WTC11 (cell line): ENCODE measurements around the gene DPP4. TPM values are rescaled to one million over a fixed set of nuclear protein-coding genes. Genes with fewer than 3 reads are reported as not detected.

Experiments
- ATAC-seq: fragments of 200-7000 bp; cut with Tn5 transposase; 2 replicates; pipeline ENCODE4 v1.10.0; 2021; ENCODE audit warnings: mild to moderate bottlenecking, moderate library complexity
- CTCF ChIA-PET: fragments of 300-600 bp; sonication (Branson Sonifier 250); formaldehyde crosslinking; loops from one replicate; lab custom pipeline; 2021; ENCODE audit warnings: antibody characterized with exemption; lab: Charles Lee
- POLR2A ChIA-PET: fragments of 350-600 bp; sonication (Branson Sonifier 250); formaldehyde crosslinking; loops from one replicate; lab custom pipeline; 2021; ENCODE audit warnings: antibody characterized with exemption; lab: Charles Lee
- DNase-seq: peaks from one replicate; pipeline ENCODE4 v3.0.0; 2021; ENCODE audit warnings: low spot score
- H3K27ac Mint-ChIP-seq: 2 replicates; pipeline ENCODE4 v1.8.0; 2021; ENCODE audit warnings: mixed read lengths
- H3K27me3 Mint-ChIP-seq: 2 replicates; pipeline ENCODE4 v1.8.0; 2021; ENCODE audit warnings: low read depth, mild to moderate bottlenecking, moderate library complexity, mixed read lengths
- H3K36me3 Mint-ChIP-seq: 2 replicates; pipeline ENCODE4 v1.8.0; 2021; ENCODE audit warnings: mixed read lengths
- H3K4me1 Mint-ChIP-seq: 2 replicates; pipeline ENCODE4 v1.8.0; 2022; ENCODE audit warnings: mixed read lengths
- H3K4me3 Mint-ChIP-seq: 2 replicates; pipeline ENCODE4 v1.8.0; 2021; ENCODE audit warnings: mild to moderate bottlenecking, moderate library complexity, mixed read lengths
- H3K9me3 Mint-ChIP-seq: 2 replicates; pipeline ENCODE4 v1.8.0; 2021; ENCODE audit warnings: mixed read lengths
- AR ChIP-seq: fragments of 250-450 bp; sonication (Bioruptor Pico); IDR thresholded peaks from 2 replicates; pipeline ENCODE4 v1.9.0; 2021; ENCODE audit warnings: mild to moderate bottlenecking
- ATF1 ChIP-seq: sonication (generic); formaldehyde crosslinking; IDR thresholded peaks from 2 replicates; pipeline ENCODE4 v1.8.1; 2023; ENCODE audit warnings: mild to moderate bottlenecking, moderate library complexity, missing genetic modification reagents
- CBFB ChIP-seq: sonication (generic); formaldehyde crosslinking; IDR thresholded peaks from 2 replicates; pipeline ENCODE4 v1.8.1; 2022; ENCODE audit warnings: mild to moderate bottlenecking, low read depth, missing genetic modification reagents
- CREM ChIP-seq: sonication (generic); formaldehyde crosslinking; IDR thresholded peaks from 2 replicates; pipeline ENCODE4 v1.8.1; 2022; ENCODE audit warnings: mild to moderate bottlenecking, missing genetic modification reagents, moderate library complexity
- E2F4 ChIP-seq: sonication (generic); formaldehyde crosslinking; IDR thresholded peaks from 2 replicates; pipeline ENCODE4 v1.8.1; 2022; ENCODE audit warnings: low read depth, mild to moderate bottlenecking, moderate library complexity, missing genetic modification reagents, borderline replicate concordance
- GTF2I ChIP-seq: fragments of 250-450 bp; sonication (Bioruptor Pico); conservative IDR thresholded peaks from 2 replicates; pipeline ENCODE4 v1.4.0; 2021; ENCODE audit warnings: mild to moderate bottlenecking
- JAZF1 ChIP-seq: fragments of 250-450 bp; sonication (Bioruptor Pico); IDR thresholded peaks from 2 replicates; pipeline ENCODE4 v1.9.0; 2021; ENCODE audit warnings: moderate library complexity, mild to moderate bottlenecking, inconsistent platforms
- JUN ChIP-seq: sonication (generic); formaldehyde crosslinking; IDR thresholded peaks from 2 replicates; pipeline ENCODE4 v1.8.0; 2023; ENCODE audit warnings: mild to moderate bottlenecking, missing genetic modification reagents
- KAT7 ChIP-seq: sonication (generic); formaldehyde crosslinking; IDR thresholded peaks from 2 replicates; pipeline ENCODE4 v1.8.1; 2023; ENCODE audit warnings: missing genetic modification reagents, mild to moderate bottlenecking, borderline replicate concordance
- MLX ChIP-seq: sonication (generic); formaldehyde crosslinking; IDR thresholded peaks from 2 replicates; pipeline ENCODE4 v1.8.1; 2023; ENCODE audit warnings: mild to moderate bottlenecking, missing genetic modification reagents, moderate library complexity
- MXD4 ChIP-seq: fragments of 250-450 bp; sonication (Bioruptor Pico); IDR thresholded peaks from 2 replicates; pipeline ENCODE4 v1.8.0; 2021; ENCODE audit warnings: mild to moderate bottlenecking, moderate library complexity, borderline replicate concordance
- NFYB ChIP-seq: sonication (generic); formaldehyde crosslinking; conservative IDR thresholded peaks from 2 replicates; pipeline ENCODE4 v1.8.0; 2022; ENCODE audit warnings: low read depth, missing genetic modification reagents
- NR2C2 ChIP-seq: sonication (generic); formaldehyde crosslinking; IDR thresholded peaks from 2 replicates; pipeline ENCODE4 v1.8.0; 2022; ENCODE audit warnings: mild to moderate bottlenecking, missing genetic modification reagents
- PRRX2 ChIP-seq: fragments of 250-450 bp; sonication (Bioruptor Pico); IDR thresholded peaks from 2 replicates; pipeline ENCODE4 v1.8.0; 2021; ENCODE audit warnings: mild to moderate bottlenecking
- RELA ChIP-seq: sonication (generic); formaldehyde crosslinking; IDR thresholded peaks from 2 replicates; pipeline ENCODE4 v1.8.1; 2022; ENCODE audit warnings: missing genetic modification reagents, mild to moderate bottlenecking, borderline replicate concordance
- SMAD4 ChIP-seq: sonication (generic); formaldehyde crosslinking; IDR thresholded peaks from 2 replicates; pipeline ENCODE4 v1.8.0; 2022; ENCODE audit warnings: mild to moderate bottlenecking, missing genetic modification reagents
- SP1 ChIP-seq: sonication (generic); formaldehyde crosslinking; conservative IDR thresholded peaks from 2 replicates; pipeline ENCODE4 v1.8.1; 2022; ENCODE audit warnings: missing genetic modification reagents
- TP53 ChIP-seq: sonication (generic); formaldehyde crosslinking; IDR thresholded peaks from 2 replicates; pipeline ENCODE4 v1.8.1; 2023; ENCODE audit warnings: mild to moderate bottlenecking, missing genetic modification reagents
- ZNF138 ChIP-seq: sonication (generic); formaldehyde crosslinking; conservative IDR thresholded peaks from 2 replicates; pipeline ENCODE4 v1.8.1; 2022; ENCODE audit warnings: mild to moderate bottlenecking, moderate library complexity, missing genetic modification reagents
- total RNA-seq: library from RNA; stranded (reverse); gene quantifications from 3 replicates; pipeline ENCODE4 v1.2.3, GENCODE V29; 2021
- TF ChIP-seq, protein P1 (sequence below): sonication (generic); formaldehyde crosslinking; IDR thresholded peaks from 2 replicates; pipeline ENCODE4 v1.8.1; 2022; ENCODE audit warnings: missing genetic modification reagents, borderline replicate concordance
- TF ChIP-seq, protein P2 (sequence below): sonication (generic); formaldehyde crosslinking; IDR thresholded peaks from 2 replicates; pipeline ENCODE4 v1.8.0; 2022; ENCODE audit warnings: mild to moderate bottlenecking, missing genetic modification reagents
- TF ChIP-seq, protein P3 (sequence below): sonication (generic); formaldehyde crosslinking; IDR thresholded peaks from 2 replicates; pipeline ENCODE4 v1.8.0; 2022; ENCODE audit warnings: missing genetic modification reagents

Gene DPP4
- total RNA-seq, 1 experiment from 2014 or later: 3.6 TPM

- ChIA-PET CTCF (no interaction called here), POLR2A (interaction anchor here (0.7 kb wide), 1 partner anchor 49 kb away, joined by 4 read pairs; no protein-coding TSS in a partner anchor)
- TF ChIP-seq CREM (CRISPR knock-in tag) (no peak), TP53 (CRISPR knock-in tag) (no peak), E2F4 (CRISPR knock-in tag) (no peak), SMAD4 (no peak), MXD4 (CRISPR knock-in tag) (no peak), MLX (CRISPR knock-in tag) (no peak), JAZF1 (CRISPR knock-in tag) (no peak)
- ATAC-seq (no peak), DNase-seq (no peak)
- peaks cover 44% of the 10 kb centered on the region for H3K4me1 Mint-ChIP-seq
- H3K9me3 Mint-ChIP-seq: 0 out of 2 replicates have a peak, but pooled peaks cover 4% of the 10 kb centered on the region
- peaks cover 36% of the 10 kb centered on the region for H3K27me3 Mint-ChIP-seq
- no peak overlapping the region for H3K27ac Mint-ChIP-seq
- H3K4me3 Mint-ChIP-seq: no peak overlapping the region
- no peaks in the 10 kb centered on the region for H3K36me3 Mint-ChIP-seq
Observed at GRCh38 chr2:162071001-162071400, 3.0 kb downstream of the DPP4 start.

GRCh38 chr2:162070228-162070936 is 3.6 kb downstream of the DPP4 start:
- Mint-ChIP-seq H3K4me1 (peaks cover 37% of the 10 kb centered on the region), H3K27ac (no peak overlapping the region), H3K4me3 (no peak overlapping the region), H3K9me3 (0 out of 2 replicates have a peak, but pooled peaks cover 4% of the 10 kb centered on the region), H3K27me3 (peaks cover 30% of the 10 kb centered on the region), H3K36me3 (no peaks in the 10 kb centered on the region)
- ATAC-seq: no peak
- ChIA-PET POLR2A (interaction anchor here (0.7 kb wide), 1 partner anchor 48 kb away, joined by 4 read pairs; no protein-coding TSS in a partner anchor), CTCF (no interaction called here)
- no peak for DNase-seq
- TF ChIP-seq NFYB (CRISPR knock-in tag) (no peak), NR2C2 (CRISPR knock-in tag) (no peak), JUN (CRISPR knock-in tag) (no peak), AR (CRISPR knock-in tag) (no peak), GTF2I (CRISPR knock-in tag) (no peak), PRRX2 (CRISPR knock-in tag) (no peak), E2F4 (CRISPR knock-in tag) (no peak), KAT7 (CRISPR knock-in tag) (no peak), SP1 (CRISPR knock-in tag) (no peak), CBFB (CRISPR knock-in tag) (no peak), ATF1 (CRISPR knock-in tag) (no peak), ZNF138 (CRISPR knock-in tag) (no peak), RELA (CRISPR knock-in tag) (no peak)
- TF ChIP-seq, protein P1, sequence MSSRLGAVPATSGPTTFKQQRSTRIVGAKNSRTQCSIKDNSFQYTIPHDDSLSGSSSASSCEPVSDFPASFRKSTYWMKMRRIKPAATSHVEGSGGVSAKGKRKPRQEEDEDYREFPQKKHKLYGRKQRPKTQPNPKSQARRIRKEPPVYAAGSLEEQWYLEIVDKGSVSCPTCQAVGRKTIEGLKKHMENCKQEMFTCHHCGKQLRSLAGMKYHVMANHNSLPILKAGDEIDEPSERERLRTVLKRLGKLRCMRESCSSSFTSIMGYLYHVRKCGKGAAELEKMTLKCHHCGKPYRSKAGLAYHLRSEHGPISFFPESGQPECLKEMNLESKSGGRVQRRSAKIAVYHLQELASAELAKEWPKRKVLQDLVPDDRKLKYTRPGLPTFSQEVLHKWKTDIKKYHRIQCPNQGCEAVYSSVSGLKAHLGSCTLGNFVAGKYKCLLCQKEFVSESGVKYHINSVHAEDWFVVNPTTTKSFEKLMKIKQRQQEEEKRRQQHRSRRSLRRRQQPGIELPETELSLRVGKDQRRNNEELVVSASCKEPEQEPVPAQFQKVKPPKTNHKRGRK (CRISPR knock-in tag): no peak
- TF ChIP-seq, protein P2, sequence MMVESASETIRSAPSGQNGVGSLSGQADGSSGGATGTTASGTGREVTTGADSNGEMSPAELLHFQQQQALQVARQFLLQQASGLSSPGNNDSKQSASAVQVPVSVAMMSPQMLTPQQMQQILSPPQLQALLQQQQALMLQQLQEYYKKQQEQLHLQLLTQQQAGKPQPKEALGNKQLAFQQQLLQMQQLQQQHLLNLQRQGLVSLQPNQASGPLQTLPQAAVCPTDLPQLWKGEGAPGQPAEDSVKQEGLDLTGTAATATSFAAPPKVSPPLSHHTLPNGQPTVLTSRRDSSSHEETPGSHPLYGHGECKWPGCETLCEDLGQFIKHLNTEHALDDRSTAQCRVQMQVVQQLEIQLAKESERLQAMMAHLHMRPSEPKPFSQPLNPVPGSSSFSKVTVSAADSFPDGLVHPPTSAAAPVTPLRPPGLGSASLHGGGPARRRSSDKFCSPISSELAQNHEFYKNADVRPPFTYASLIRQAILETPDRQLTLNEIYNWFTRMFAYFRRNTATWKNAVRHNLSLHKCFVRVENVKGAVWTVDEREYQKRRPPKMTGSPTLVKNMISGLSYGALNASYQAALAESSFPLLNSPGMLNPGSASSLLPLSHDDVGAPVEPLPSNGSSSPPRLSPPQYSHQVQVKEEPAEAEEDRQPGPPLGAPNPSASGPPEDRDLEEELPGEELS (CRISPR knock-in tag): no peak
- TF ChIP-seq, protein P3, sequence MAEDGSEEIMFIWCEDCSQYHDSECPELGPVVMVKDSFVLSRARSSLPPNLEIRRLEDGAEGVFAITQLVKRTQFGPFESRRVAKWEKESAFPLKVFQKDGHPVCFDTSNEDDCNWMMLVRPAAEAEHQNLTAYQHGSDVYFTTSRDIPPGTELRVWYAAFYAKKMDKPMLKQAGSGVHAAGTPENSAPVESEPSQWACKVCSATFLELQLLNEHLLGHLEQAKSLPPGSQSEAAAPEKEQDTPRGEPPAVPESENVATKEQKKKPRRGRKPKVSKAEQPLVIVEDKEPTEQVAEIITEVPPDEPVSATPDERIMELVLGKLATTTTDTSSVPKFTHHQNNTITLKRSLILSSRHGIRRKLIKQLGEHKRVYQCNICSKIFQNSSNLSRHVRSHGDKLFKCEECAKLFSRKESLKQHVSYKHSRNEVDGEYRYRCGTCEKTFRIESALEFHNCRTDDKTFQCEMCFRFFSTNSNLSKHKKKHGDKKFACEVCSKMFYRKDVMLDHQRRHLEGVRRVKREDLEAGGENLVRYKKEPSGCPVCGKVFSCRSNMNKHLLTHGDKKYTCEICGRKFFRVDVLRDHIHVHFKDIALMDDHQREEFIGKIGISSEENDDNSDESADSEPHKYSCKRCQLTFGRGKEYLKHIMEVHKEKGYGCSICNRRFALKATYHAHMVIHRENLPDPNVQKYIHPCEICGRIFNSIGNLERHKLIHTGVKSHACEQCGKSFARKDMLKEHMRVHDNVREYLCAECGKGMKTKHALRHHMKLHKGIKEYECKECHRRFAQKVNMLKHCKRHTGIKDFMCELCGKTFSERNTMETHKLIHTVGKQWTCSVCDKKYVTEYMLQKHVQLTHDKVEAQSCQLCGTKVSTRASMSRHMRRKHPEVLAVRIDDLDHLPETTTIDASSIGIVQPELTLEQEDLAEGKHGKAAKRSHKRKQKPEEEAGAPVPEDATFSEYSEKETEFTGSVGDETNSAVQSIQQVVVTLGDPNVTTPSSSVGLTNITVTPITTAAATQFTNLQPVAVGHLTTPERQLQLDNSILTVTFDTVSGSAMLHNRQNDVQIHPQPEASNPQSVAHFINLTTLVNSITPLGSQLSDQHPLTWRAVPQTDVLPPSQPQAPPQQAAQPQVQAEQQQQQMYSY: no peak
